ENCODE measurements around the gene TNKS2.

DNA sequence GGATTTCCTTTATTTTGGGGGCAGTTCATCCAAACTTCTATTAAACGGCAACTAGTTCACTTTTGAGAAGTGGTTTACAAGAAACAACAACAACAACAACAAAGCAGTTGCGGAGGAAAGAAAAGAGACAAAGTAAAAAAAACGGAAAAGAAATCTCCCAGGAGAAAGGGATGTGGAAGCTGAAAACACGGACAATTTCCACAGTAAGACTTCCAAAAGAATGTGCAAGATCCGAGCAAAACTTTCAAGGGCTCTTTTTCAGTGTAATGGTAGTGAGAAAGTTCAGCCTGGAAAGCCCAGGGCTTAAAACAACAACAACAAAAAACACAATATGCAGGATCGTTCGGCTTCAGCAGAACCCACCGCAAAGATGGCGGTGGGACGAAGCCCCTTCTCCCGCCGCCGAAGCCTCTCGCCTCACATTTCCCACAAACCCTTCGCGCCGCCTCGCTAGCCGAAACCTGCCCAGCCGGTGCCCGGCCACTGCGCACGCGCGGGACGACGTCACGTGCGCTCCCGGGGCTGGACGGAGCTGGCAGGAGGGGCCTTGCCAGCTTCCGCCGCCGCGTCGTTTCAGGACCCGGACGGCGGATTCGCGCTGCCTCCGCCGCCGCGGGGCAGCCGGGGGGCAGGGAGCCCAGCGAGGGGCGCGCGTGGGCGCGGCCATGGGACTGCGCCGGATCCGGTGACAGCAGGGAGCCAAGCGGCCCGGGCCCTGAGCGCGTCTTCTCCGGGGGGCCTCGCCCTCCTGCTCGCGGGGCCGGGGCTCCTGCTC, at the start of gene TNKS2:
- TF ChIP-seq, protein P1, sequence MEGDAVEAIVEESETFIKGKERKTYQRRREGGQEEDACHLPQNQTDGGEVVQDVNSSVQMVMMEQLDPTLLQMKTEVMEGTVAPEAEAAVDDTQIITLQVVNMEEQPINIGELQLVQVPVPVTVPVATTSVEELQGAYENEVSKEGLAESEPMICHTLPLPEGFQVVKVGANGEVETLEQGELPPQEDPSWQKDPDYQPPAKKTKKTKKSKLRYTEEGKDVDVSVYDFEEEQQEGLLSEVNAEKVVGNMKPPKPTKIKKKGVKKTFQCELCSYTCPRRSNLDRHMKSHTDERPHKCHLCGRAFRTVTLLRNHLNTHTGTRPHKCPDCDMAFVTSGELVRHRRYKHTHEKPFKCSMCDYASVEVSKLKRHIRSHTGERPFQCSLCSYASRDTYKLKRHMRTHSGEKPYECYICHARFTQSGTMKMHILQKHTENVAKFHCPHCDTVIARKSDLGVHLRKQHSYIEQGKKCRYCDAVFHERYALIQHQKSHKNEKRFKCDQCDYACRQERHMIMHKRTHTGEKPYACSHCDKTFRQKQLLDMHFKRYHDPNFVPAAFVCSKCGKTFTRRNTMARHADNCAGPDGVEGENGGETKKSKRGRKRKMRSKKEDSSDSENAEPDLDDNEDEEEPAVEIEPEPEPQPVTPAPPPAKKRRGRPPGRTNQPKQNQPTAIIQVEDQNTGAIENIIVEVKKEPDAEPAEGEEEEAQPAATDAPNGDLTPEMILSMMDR (IDR thresholded peaks at IDR 0.05; ENCODE audit: insufficient read depth, low read length, poor library complexity, severe bottlenecking) = no peak
- TF ChIP-seq EZH2phosphoT487 (conservative IDR thresholded peaks at IDR 0.05; ENCODE audit: low read length) = no peak

Measured in SU-DHL-6 (cell line).